ENCODE results near the gene DDAH1.

Gene DDAH1

GRCh38 chr1:85379203-85380136 lies 85.5 kb downstream of the DDAH1 start:
- no peak overlapping the region for H3K27ac ChIP-seq
- H3K9ac ChIP-seq = no peak overlapping the region
- no peaks in the 10 kb centered on the region for H3K27me3 ChIP-seq
- H3K4me1 ChIP-seq = no peaks in the 10 kb centered on the region
- no peaks in the 10 kb centered on the region for H3K36me3 ChIP-seq
- no peak overlapping the region for H3K4me2 ChIP-seq
- H3K4me3 ChIP-seq = no peak overlapping the region
- no peaks in the 10 kb centered on the region for H4K20me1 ChIP-seq
- TF ChIP-seq Cebpa-rat (IDR thresholded peaks at IDR 0.05) = no peak; the same call in 1 of the 2 replicates
- H3K9me3 ChIP-seq = peaks cover 21% of the 10 kb centered on the region

GRCh38 chr1:85378534-85378933 lies 86.4 kb downstream of the DDAH1 start:
- H3K9me3 ChIP-seq = peaks cover 20% of the 10 kb centered on the region
- H3K9ac ChIP-seq = no peak overlapping the region
- no peak overlapping the region for H3K4me2 ChIP-seq
- no peaks in the 10 kb centered on the region for H3K27me3 ChIP-seq
- no peaks in the 10 kb centered on the region for H4K20me1 ChIP-seq
- H3K4me1 ChIP-seq = no peaks in the 10 kb centered on the region
- TF ChIP-seq Cebpa-rat (IDR thresholded peaks at IDR 0.05) = no peak
- no peaks in the 10 kb centered on the region for H3K36me3 ChIP-seq
- H3K27ac ChIP-seq = no peak overlapping the region
- no peak overlapping the region for H3K4me3 ChIP-seq

GRCh38 chr1:85376356-85376755 lies 88.6 kb downstream of the DDAH1 start:
- no peaks in the 10 kb centered on the region for H3K27me3 ChIP-seq
- no peak for TF ChIP-seq Cebpa-rat (IDR thresholded peaks at IDR 0.05)
- no peaks in the 10 kb centered on the region for H3K36me3 ChIP-seq
- no peaks in the 10 kb centered on the region for H4K20me1 ChIP-seq
- H3K9me3 ChIP-seq = no peaks in the 10 kb centered on the region
- H3K4me3 ChIP-seq = no peak overlapping the region
- H3K4me2 ChIP-seq = no peak overlapping the region
- no peaks in the 10 kb centered on the region for H3K4me1 ChIP-seq
- H3K9ac ChIP-seq = no peak overlapping the region
- H3K27ac ChIP-seq = no peak overlapping the region

- Histone ChIP-seq H3K36me3 (no peaks in the 10 kb centered on the region), H3K4me3 (no peak overlapping the region), H3K27ac (no peak overlapping the region), H3K9me3 (no peaks in the 10 kb centered on the region), H3K9ac (no peak overlapping the region), H3K4me2 (no peak overlapping the region), H3K4me1 (no peaks in the 10 kb centered on the region), H4K20me1 (no peaks in the 10 kb centered on the region), H3K27me3 (no peaks in the 10 kb centered on the region)
- TF ChIP-seq Cebpa-rat (IDR thresholded peaks at IDR 0.05) = no peak
These were observed 89.5 kb downstream of the DDAH1 start for GRCh38 chr1:85375493-85375892.

GRCh38 chr1:85374160-85374559 lies 90.8 kb downstream of the DDAH1 start:
- H3K27ac ChIP-seq = no peak overlapping the region
- H3K9ac ChIP-seq = no peak overlapping the region
- no peaks in the 10 kb centered on the region for H3K36me3 ChIP-seq
- H3K9me3 ChIP-seq = no peaks in the 10 kb centered on the region
- H4K20me1 ChIP-seq = no peaks in the 10 kb centered on the region
- no peak overlapping the region for H3K4me2 ChIP-seq
- no peak overlapping the region for H3K4me3 ChIP-seq
- no peaks in the 10 kb centered on the region for H3K27me3 ChIP-seq
- TF ChIP-seq Cebpa-rat (IDR thresholded peaks at IDR 0.05) = no peak
- no peaks in the 10 kb centered on the region for H3K4me1 ChIP-seq

- no peak overlapping the region for H3K27ac ChIP-seq
- H3K27me3 ChIP-seq = no peaks in the 10 kb centered on the region
- H3K36me3 ChIP-seq = no peaks in the 10 kb centered on the region
- H3K4me2 ChIP-seq = no peak overlapping the region
- no peak for TF ChIP-seq Cebpa-rat (IDR thresholded peaks at IDR 0.05)
- no peak overlapping the region for H3K9ac ChIP-seq
- H3K4me3 ChIP-seq = no peak overlapping the region
- no peaks in the 10 kb centered on the region for H4K20me1 ChIP-seq
- H3K9me3 ChIP-seq = no peaks in the 10 kb centered on the region
- no peaks in the 10 kb centered on the region for H3K4me1 ChIP-seq
These were observed 91.6 kb downstream of the DDAH1 start for GRCh38 chr1:85373378-85373708.

GRCh38 chr1:85372683-85373377 lies 92.1 kb downstream of the DDAH1 start:
- H3K9me3 ChIP-seq = no peaks in the 10 kb centered on the region
- H3K4me1 ChIP-seq = no peaks in the 10 kb centered on the region
- H3K27ac ChIP-seq = no peak overlapping the region
- H3K4me2 ChIP-seq = no peak overlapping the region
- no peaks in the 10 kb centered on the region for H3K27me3 ChIP-seq
- no peak overlapping the region for H3K9ac ChIP-seq
- TF ChIP-seq Cebpa-rat (IDR thresholded peaks at IDR 0.05) = no peak
- no peaks in the 10 kb centered on the region for H4K20me1 ChIP-seq
- H3K4me3 ChIP-seq = no peak overlapping the region
- no peaks in the 10 kb centered on the region for H3K36me3 ChIP-seq

GRCh38 chr1:85371021-85371420 lies 93.9 kb downstream of the DDAH1 start:
- no peak overlapping the region for H3K27ac ChIP-seq
- no peaks in the 10 kb centered on the region for H3K27me3 ChIP-seq
- H3K9ac ChIP-seq = no peak overlapping the region
- H3K4me2 ChIP-seq = no peak overlapping the region
- no peak for TF ChIP-seq Cebpa-rat (IDR thresholded peaks at IDR 0.05)
- no peaks in the 10 kb centered on the region for H3K4me1 ChIP-seq
- H3K9me3 ChIP-seq = no peaks in the 10 kb centered on the region
- no peaks in the 10 kb centered on the region for H3K36me3 ChIP-seq
- H3K4me3 ChIP-seq = no peak overlapping the region
- H4K20me1 ChIP-seq = no peaks in the 10 kb centered on the region

- no peaks in the 10 kb centered on the region for H3K9me3 ChIP-seq
- H3K4me1 ChIP-seq = no peaks in the 10 kb centered on the region
- no peak overlapping the region for H3K27ac ChIP-seq
- H3K27me3 ChIP-seq = no peaks in the 10 kb centered on the region
- no peaks in the 10 kb centered on the region for H4K20me1 ChIP-seq
- no peak overlapping the region for H3K9ac ChIP-seq
- no peak overlapping the region for H3K4me3 ChIP-seq
- no peak overlapping the region for H3K4me2 ChIP-seq
- H3K36me3 ChIP-seq = no peaks in the 10 kb centered on the region
- no peak for TF ChIP-seq Cebpa-rat (IDR thresholded peaks at IDR 0.05)
These were observed 96.7 kb downstream of the DDAH1 start for GRCh38 chr1:85368073-85368770.

Data from BLaER1 (cell line).